HepG2 (cell line): ENCODE results near the gene BUD23. TPM values are rescaled to one million over a fixed set of nuclear protein-coding genes. Genes with fewer than 3 reads are reported as not detected.

ENCODE experiments used
- AHDC1 ChIP-seq: sonication (generic); formaldehyde crosslinking; IDR thresholded peaks from 2 replicates; pipeline ENCODE4 v1.5.1; 2020; ENCODE audit warnings: mild to moderate bottlenecking, missing genetic modification reagents, borderline replicate concordance
- ARID5B ChIP-seq: IDR thresholded peaks from 2 replicates; pipeline ENCODE4 v1.4.0; 2020; ENCODE audit warnings: mild to moderate bottlenecking, missing genetic modification reagents
- FOXP1 ChIP-seq, 2 experiments: fragments of 450-650 bp in 1 of 2; IDR thresholded peaks; 2 replicates each; pipeline ENCODE4 v1.6.1; 2017 to 2018; ENCODE audit warnings: antibody characterized with exemption in 1 of 2
- ISL2 ChIP-seq: sonication (generic); formaldehyde crosslinking; IDR thresholded peaks from 2 replicates; pipeline ENCODE4 v1.5.0; 2020; ENCODE audit warnings: missing genetic modification reagents
- MTERF4 ChIP-seq: sonication (generic); formaldehyde crosslinking; IDR thresholded peaks from 2 replicates; pipeline ENCODE4 v1.8.0; 2023; ENCODE audit warnings: mild to moderate bottlenecking, missing genetic modification reagents
- PAX8 ChIP-seq: sonication (generic); formaldehyde crosslinking; IDR thresholded peaks from 2 replicates; pipeline ENCODE4 v1.8.0; 2022; ENCODE audit warnings: mild to moderate bottlenecking, missing genetic modification reagents, borderline replicate concordance
- PBX2 ChIP-seq: IDR thresholded peaks from 2 replicates; pipeline ENCODE4 v1.6.1; 2016; ENCODE audit warnings: control low read depth
- SRSF4 ChIP-seq: fragments of 200-400 bp; formaldehyde crosslinking; IDR thresholded peaks from one replicate; pipeline ENCODE4 v1.6.1; 2018; ENCODE audit warnings: mild to moderate bottlenecking, low read depth, low read length, moderate library complexity; ENCODE audit not compliant: poor library complexity, severe bottlenecking
- STAT5B ChIP-seq: sonication (generic); formaldehyde crosslinking; IDR thresholded peaks from 2 replicates; pipeline ENCODE4 v1.4.0; 2020; ENCODE audit warnings: missing genetic modification reagents
- TFE3 ChIP-seq: IDR thresholded peaks from 2 replicates; pipeline ENCODE4 v1.6.1; 2016
- TP53 ChIP-seq: sonication (generic); formaldehyde crosslinking; conservative IDR thresholded peaks from 2 replicates; pipeline ENCODE4 v1.4.0; 2020; ENCODE audit warnings: missing genetic modification reagents
- ZNF292 ChIP-seq: sonication (generic); formaldehyde crosslinking; IDR thresholded peaks from 2 replicates; pipeline ENCODE4 v1.8.1; 2022; ENCODE audit warnings: mild to moderate bottlenecking, low read depth, missing genetic modification reagents, borderline replicate concordance
- ZNF549 ChIP-seq: sonication (generic); formaldehyde crosslinking; IDR thresholded peaks from 2 replicates; pipeline ENCODE4 v1.5.0; 2020; ENCODE audit warnings: missing genetic modification reagents
- ZNF552 ChIP-seq: sonication (generic); formaldehyde crosslinking; IDR thresholded peaks from 2 replicates; pipeline ENCODE4 v1.9.0; 2022; ENCODE audit warnings: missing genetic modification reagents, mild to moderate bottlenecking, borderline replicate concordance
- polyA plus RNA-seq, 8 experiments: library from polyadenylated mRNA; depleted of rRNA in 3 of 8; stranded (reverse) in 7 of 8; unstranded in 1 of 8; fragments of >200 nt; fragmentation: Illumina TruSeq in 4 of 8; extraction: Trizol in 4 of 8; gene quantifications; 2 replicates each; pipeline versions ENCODE4 v1.2.1 to v1.2.3, GENCODE V29; 2011 to 2016; ENCODE audit warnings: low read depth in 4 of 8, missing spikeins in 1 of 8, mixed read lengths in 1 of 8; ENCODE audit not compliant: insufficient read depth in 1 of 8
- total RNA-seq, 5 experiments: library from RNA; depleted of rRNA; stranded (reverse); fragments of >200 nt; fragmentation: Illumina TruSeq; extraction: Trizol; gene quantifications; 2 replicates each; pipeline ENCODE4 v1.2.3, GENCODE V29; 2016; ENCODE audit warnings: low read depth in 1 of 5

BUD23 gene
- total and polyA plus RNA-seq, 2 of the 13 experiments (the other 11 are each of a cell fraction or from before 2014, with no cell fraction given): 47.5 to 54.5 TPM

GRCh38 chr7:73647725-73648592 is 35.4 kb upstream of the BUD23 start (continued):
- TF ChIP-seq TFE3 (CRISPR knock-in tag): peak; percentile 32; the same call in 1 of the 2 replicates
- TF ChIP-seq ISL2 (CRISPR knock-in tag): peak; percentile 66; the same call in 1 of the 2 replicates
- TF ChIP-seq ZNF292 (CRISPR knock-in tag): no peak
- TF ChIP-seq STAT5B: no peak
- TF ChIP-seq ZNF549 (CRISPR knock-in tag): 0 out of 2 replicates have a peak, but pooled peaks have one; percentile 35
- TF ChIP-seq PAX8 (CRISPR knock-in tag): 0 out of 2 replicates have a peak, but pooled peaks have one; percentile 40
- TF ChIP-seq ARID5B (CRISPR knock-in tag): peak; percentile 81
- no peak for TF ChIP-seq AHDC1 (CRISPR knock-in tag)
- no peak for TF ChIP-seq FOXP1 (IDR thresholded peaks at IDR 0.05)
- 0 out of 2 replicates have a peak, but pooled peaks have one; percentile 11 for TF ChIP-seq FOXP1 (CRISPR knock-in tag; IDR thresholded peaks at IDR 0.05)
- TF ChIP-seq TP53: no peak
- TF ChIP-seq ZNF552 (CRISPR knock-in tag): no peak; the same call in 1 of the 2 replicates
- TF ChIP-seq MTERF4 (CRISPR knock-in tag): no peak
- TF ChIP-seq PBX2: no peak
- no peak for TF ChIP-seq SRSF4
